Endothelial cell of umbilical vein (primary cell): ENCODE measurements around the gene GLI3. TPM values are rescaled to one million over a fixed set of nuclear protein-coding genes. Genes with fewer than 3 reads are reported as not detected.

Source experiments
- BruUV-seq: library from RNA; stranded (reverse); fragments of 400-500 nt; replicated peaks from 2 replicates; lab custom pipeline; 2021; lab: Mats Ljungman, UMichigan
- CTCF ChIA-PET: fragments of 300-600, 350-600 bp; sonication (Branson Sonifier 250); formaldehyde crosslinking; loops from one replicate; lab custom pipeline; 2021; ENCODE audit warnings: antibody characterized with exemption, inconsistent platforms; lab: Charles Lee
- POLR2A ChIA-PET: fragments of 300-600, 350-600 bp; sonication (Branson Sonifier 250); formaldehyde crosslinking; loops from one replicate; lab custom pipeline; 2021; ENCODE audit warnings: antibody characterized with exemption, inconsistent platforms; lab: Charles Lee
- DNase-seq: peaks from one replicate; pipeline ENCODE4 v3.0.0-alpha.2; 2011; ENCODE audit warnings: low read depth, low spot score
- FAIRE-seq: peaks from 2 replicates; lab custom pipeline; 2011; peaks lifted over from hg19 to GRCh38; lab: Jason Lieb, UNC
- H2AFZ ChIP-seq: 2 replicates; pipeline ENCODE4 v1.6.0; 2012; ENCODE audit warnings: low read depth, low read length, control low read depth, inconsistent platforms
- H3K27ac ChIP-seq: 2 replicates; pipeline ENCODE4 v1.5.1; 2011; ENCODE audit warnings: low read depth, mild to moderate bottlenecking, control low read depth, low read length, moderate library complexity; ENCODE audit not compliant: insufficient read depth
- H3K27me3 ChIP-seq, 2 experiments: 2 replicates each; pipeline versions ENCODE4 v1.6.0 to v1.6.1; 2011; ENCODE audit warnings: low read length in 2 of 2, mixed read lengths in 1 of 2; ENCODE audit not compliant: control insufficient read depth in 2 of 2, insufficient read depth in 2 of 2
- H3K36me3 ChIP-seq, 2 experiments: 2 replicates in 1 of 2; 3 replicates in 1 of 2; pipeline ENCODE4 v1.5.1; 2011; ENCODE audit warnings: low read length in 2 of 2, mild to moderate bottlenecking in 1 of 2, moderate library complexity in 1 of 2; ENCODE audit not compliant: control insufficient read depth in 2 of 2, insufficient read depth in 2 of 2; ENCODE audit errors: extremely low read depth in 1 of 2
- H3K4me1 ChIP-seq: 3 replicates; pipeline ENCODE4 v1.5.1; 2011; ENCODE audit warnings: mild to moderate bottlenecking, low read length; ENCODE audit not compliant: control insufficient read depth, insufficient read depth; ENCODE audit errors: extremely low read depth
- H3K4me2 ChIP-seq: 2 replicates; pipeline ENCODE4 v1.6.1; 2011; ENCODE audit warnings: low read length, control low read depth, mixed read lengths; ENCODE audit not compliant: insufficient read depth
- H3K4me3 ChIP-seq, 3 experiments: fragments of 200-600 bp in 1 of 3; sonication (generic), shearing (Covaris generic) in 1 of 3; replicated peaks in 1 of 3; 2 replicates each; pipeline ENCODE4 v1.5.1; 2011 to 2016; ENCODE audit warnings: control low read depth in 3 of 3, low read length in 3 of 3, mild to moderate bottlenecking in 2 of 3, inconsistent platforms in 1 of 3, low read depth in 1 of 3, moderate library complexity in 1 of 3; ENCODE audit not compliant: insufficient read depth in 1 of 3
- H3K79me2 ChIP-seq: 2 replicates; pipeline ENCODE4 v1.6.0; 2012; ENCODE audit warnings: low read length, inconsistent platforms; ENCODE audit not compliant: control insufficient read depth, insufficient read depth
- H3K9ac ChIP-seq: replicated peaks from 2 replicates; pipeline ENCODE3; 2011; ENCODE audit warnings: low read length, control low read depth; ENCODE audit not compliant: insufficient read depth; ENCODE audit errors: extremely low read depth
- H3K9me1 ChIP-seq: replicated peaks from 3 replicates; pipeline ENCODE4 v1.6.0; 2011; ENCODE audit warnings: mild to moderate bottlenecking, low read length; ENCODE audit not compliant: control insufficient read depth, insufficient read depth; ENCODE audit errors: extremely low read depth
- H3K9me3 ChIP-seq: replicated peaks from 2 replicates; pipeline ENCODE4 v1.5.1; 2012; ENCODE audit warnings: low read length, inconsistent platforms; ENCODE audit not compliant: control insufficient read depth, insufficient read depth
- H4K20me1 ChIP-seq: replicated peaks from 2 replicates; pipeline ENCODE3; 2011; ENCODE audit warnings: mild to moderate bottlenecking, low read length; ENCODE audit not compliant: control insufficient read depth, insufficient read depth; ENCODE audit errors: extremely low read depth
- EZH2 ChIP-seq: IDR thresholded peaks from 2 replicates; pipeline ENCODE4 v1.6.1; 2012; ENCODE audit warnings: borderline replicate concordance, low read depth, mild to moderate bottlenecking, moderate library complexity, low read length, inconsistent platforms; ENCODE audit not compliant: severe bottlenecking
- JUN ChIP-seq: IDR thresholded peaks from 2 replicates; pipeline ENCODE4 v1.6.1; 2011; ENCODE audit warnings: borderline replicate concordance, low read depth; ENCODE audit not compliant: insufficient read length, insufficient read depth
- MYC ChIP-seq: IDR thresholded peaks from one replicate; pipeline ENCODE4 v1.6.1; 2011; ENCODE audit warnings: mild to moderate bottlenecking, low read depth, low read length
- POLR2A ChIP-seq: IDR thresholded peaks from 2 replicates; pipeline ENCODE4 v1.6.1; 2012; ENCODE audit warnings: low read depth, mild to moderate bottlenecking, control low read depth, low read length
- dilution Hi-C: fragments of 300-500 bp; cut with MboI; formaldehyde crosslinking; loops from one replicate; pipeline ENCODE4 v1.15.0; 2019; ENCODE audit warnings: low sequenced_read_pairs; ENCODE audit not compliant: extremely low pct_ligation_motif_present
- intact Hi-C: fragments of 100-400 bp; cut with micrococcal nuclease; formaldehyde crosslinking; loops from one replicate; pipeline ENCODE4 v1.10.0; 2022
- polyA plus RNA-seq, 4 experiments: library from polyadenylated mRNA; depleted of rRNA in 3 of 4; stranded (reverse) in 3 of 4; unstranded in 1 of 4; fragments of >200 nt; gene quantifications; 2 replicates each; pipeline versions ENCODE4 v1.2.1 to v1.2.3, GENCODE V29; 2011 to 2012; ENCODE audit warnings: missing spikeins in 1 of 4
- total RNA-seq: library from RNA; stranded (reverse); gene quantifications from 2 replicates; pipeline ENCODE4 v1.2.3, GENCODE V29; 2021
- TF ChIP-seq, protein P1 (sequence below): IDR thresholded peaks from 2 replicates; pipeline ENCODE4 v1.6.1; 2011; ENCODE audit not compliant: insufficient read depth, insufficient read length

Gene GLI3
- total and polyA plus RNA-seq, 2 donors (not counting 3 experiments of a cell fraction or from before 2014, with no cell fraction given) = 6.0 to 24.9 TPM

DNA sequence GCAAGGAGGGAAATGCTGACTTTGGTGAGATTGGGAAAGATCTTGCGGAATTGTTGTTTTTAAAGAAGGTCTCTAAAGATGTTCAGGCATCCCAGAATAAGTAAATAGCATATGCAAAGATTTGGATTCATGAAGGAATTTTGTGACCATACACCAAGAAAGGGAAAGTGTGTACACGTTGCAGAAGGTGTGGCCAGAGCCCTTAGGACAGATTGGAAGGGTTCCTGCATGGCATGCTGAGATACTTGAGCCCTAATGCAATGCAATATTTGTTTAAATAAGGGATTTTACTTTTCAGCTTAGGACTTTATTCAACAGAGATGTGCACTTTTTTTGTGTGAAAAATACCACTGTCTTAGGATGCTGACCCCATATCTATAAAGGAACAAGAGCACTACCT, 314.6 kb downstream of the GLI3 start:
- no peak overlapping the region for H3K4me2 ChIP-seq
- no peak overlapping the region for H3K4me3 ChIP-seq
- H3K9me1 ChIP-seq = no peaks in the 10 kb centered on the region
- H3K9me3 ChIP-seq = no peaks in the 10 kb centered on the region
- H4K20me1 ChIP-seq = no peaks in the 10 kb centered on the region
- no peak overlapping the region for H2AFZ ChIP-seq
- H3K79me2 ChIP-seq = no peaks in the 10 kb centered on the region
- no TSS peak for BruUV-seq
- DNase-seq (no peak), FAIRE-seq (no peak)
- TF ChIP-seq MYC (no peak), EZH2 (no peak), JUN (no peak)
- TF ChIP-seq, protein P1, sequence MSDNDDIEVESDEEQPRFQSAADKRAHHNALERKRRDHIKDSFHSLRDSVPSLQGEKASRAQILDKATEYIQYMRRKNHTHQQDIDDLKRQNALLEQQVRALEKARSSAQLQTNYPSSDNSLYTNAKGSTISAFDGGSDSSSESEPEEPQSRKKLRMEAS = no peak
- no peaks in the 10 kb centered on the region for H3K4me1 ChIP-seq
- intact Hi-C loops = no loop called here
- no peak overlapping the region for H3K9ac ChIP-seq
- no peaks in the 10 kb centered on the region for H3K27me3 ChIP-seq
- dilution Hi-C loops = no loop called here
- ChIA-PET CTCF (interaction anchor here (2.9 kb wide), 1 partner anchor 18 kb away, joined by 14 read pairs; no protein-coding TSS in a partner anchor), POLR2A (no interaction called here)
- H3K27ac ChIP-seq = no peak overlapping the region
- no peaks in the 10 kb centered on the region for H3K36me3 ChIP-seq

DNA sequence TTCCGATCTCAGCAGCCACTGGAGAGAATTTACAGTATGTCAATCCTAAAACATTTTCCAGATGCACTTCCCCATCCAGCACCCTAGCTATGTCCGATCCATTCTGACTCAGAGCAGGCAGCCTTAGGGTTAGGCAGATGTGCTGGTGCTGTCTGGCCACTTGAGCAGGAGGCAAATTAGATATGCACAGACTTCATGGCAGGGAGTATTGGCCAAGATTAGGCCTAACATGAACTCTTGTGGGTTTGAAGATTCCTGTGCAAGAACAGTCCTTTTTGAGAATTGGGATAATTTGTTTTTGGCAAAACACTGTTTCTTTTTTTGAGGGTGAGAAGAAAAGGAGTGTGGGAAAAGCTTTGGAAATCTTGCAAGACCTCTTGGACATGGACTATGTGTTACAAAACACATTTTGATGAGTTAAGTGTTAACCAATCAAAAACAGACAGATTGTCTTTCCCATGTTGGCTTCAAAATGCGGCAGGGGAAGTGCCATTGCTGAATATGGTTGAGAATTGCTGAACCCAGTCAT, 315.5 kb downstream of the GLI3 start:
- no peak overlapping the region for H3K27ac ChIP-seq
- H2AFZ ChIP-seq = no peak overlapping the region
- no TSS peak for BruUV-seq
- FAIRE-seq (no peak), DNase-seq (no peak)
- ChIA-PET POLR2A (no interaction called here), CTCF (interaction anchor here (2.9 kb wide), 1 partner anchor 19 kb away, joined by 14 read pairs; no protein-coding TSS in a partner anchor)
- H3K9me3 ChIP-seq = no peaks in the 10 kb centered on the region
- H3K4me3 ChIP-seq = no peak overlapping the region
- H3K4me2 ChIP-seq = no peak overlapping the region
- dilution Hi-C loops = no loop called here
- H3K9ac ChIP-seq = no peak overlapping the region
- H3K36me3 ChIP-seq = no peaks in the 10 kb centered on the region
- no peaks in the 10 kb centered on the region for H3K27me3 ChIP-seq
- H4K20me1 ChIP-seq = no peaks in the 10 kb centered on the region
- TF ChIP-seq POLR2A = no peak
- intact Hi-C loops = no loop called here
- H3K79me2 ChIP-seq = no peaks in the 10 kb centered on the region
- H3K9me1 ChIP-seq = no peaks in the 10 kb centered on the region
- peaks cover 5% of the 10 kb centered on the region for H3K4me1 ChIP-seq
